H1 (cell line): Measurements from ENCODE around the gene APOL4. TPM values are rescaled to one million over a fixed set of nuclear protein-coding genes. Genes with fewer than 3 reads are reported as not detected.

ENCODE experiments used
- CTCF ChIA-PET: fragments of 300-600 bp; sonication (Branson Sonifier 250); formaldehyde crosslinking; loops from one replicate; lab custom pipeline; 2021; ENCODE audit not compliant: partially characterized antibody; lab: Charles Lee
- POLR2A ChIA-PET: fragments of 300-600 bp; sonication (Branson Sonifier 250); formaldehyde crosslinking; loops from one replicate; lab custom pipeline; 2021; ENCODE audit warnings: inconsistent platforms; ENCODE audit not compliant: partially characterized antibody; lab: Charles Lee
- DNase-seq, 2 experiments: peaks; one replicate each; pipeline versions ENCODE4 v3.0.0 to v3.0.0-alpha.2; 2010 to 2022; ENCODE audit warnings: low spot score in 2 of 2, low read depth in 1 of 2, mixed read lengths in 1 of 2
- FAIRE-seq: peaks from 2 replicates; lab custom pipeline; 2011; peaks lifted over from hg19 to GRCh38; lab: Jason Lieb, UNC
- H2AFZ ChIP-seq: 2 replicates; pipeline ENCODE4 v1.8.1; 2012; ENCODE audit warnings: low read length, inconsistent platforms
- H2AK5ac ChIP-seq: 2 replicates; pipeline ENCODE4 v1.6.1; 2013; ENCODE audit warnings: low read depth, low read length
- H2BK120ac ChIP-seq: replicated peaks from 2 replicates; pipeline ENCODE3; 2013; ENCODE audit warnings: low read depth, low read length, inconsistent platforms
- H2BK12ac ChIP-seq: 2 replicates; pipeline ENCODE4 v1.6.1; 2013; ENCODE audit warnings: low read depth, low read length
- H2BK15ac ChIP-seq: 2 replicates; pipeline ENCODE4 v1.6.1; 2013; ENCODE audit warnings: low read length
- H2BK20ac ChIP-seq: 2 replicates; pipeline ENCODE4 v1.6.1; 2013; ENCODE audit warnings: low read length
- H2BK5ac ChIP-seq: 2 replicates; pipeline ENCODE4 v1.6.1; 2013; ENCODE audit warnings: low read depth, low read length
- H3K14ac ChIP-seq: 2 replicates; pipeline ENCODE4 v1.6.1; 2013; ENCODE audit warnings: inconsistent platforms; ENCODE audit not compliant: insufficient read length
- H3K18ac ChIP-seq: 2 replicates; pipeline ENCODE4 v1.6.1; 2013; ENCODE audit warnings: low read length; ENCODE audit errors: extremely low read depth
- H3K23ac ChIP-seq: 2 replicates; pipeline ENCODE4 v1.6.1; 2013; ENCODE audit warnings: inconsistent platforms; ENCODE audit not compliant: insufficient read length
- H3K23me2 ChIP-seq: 2 replicates; pipeline ENCODE4 v1.6.1; 2013; ENCODE audit warnings: low read depth, low read length
- H3K27ac ChIP-seq: 2 replicates; pipeline ENCODE4 v1.6.1; 2011; ENCODE audit warnings: low read depth, low read length, inconsistent platforms
- H3K27me3 ChIP-seq, 4 experiments: replicated peaks in 1 of 4; 1 replicate in 1 of 4; 2 replicates in 3 of 4; pipeline versions ENCODE4 v1.6.1 to v1.8.1; 2011 to 2013; ENCODE audit warnings: low read length in 3 of 4, mild to moderate bottlenecking in 3 of 4, inconsistent platforms in 2 of 4, mixed read lengths in 2 of 4, moderate library complexity in 1 of 4; ENCODE audit not compliant: control insufficient read depth in 3 of 4, insufficient read depth in 3 of 4; ENCODE audit errors: extremely low read depth in 1 of 4
- H3K36me3 ChIP-seq, 4 experiments: 2 replicates each; pipeline versions ENCODE4 v1.6.1 to v1.8.1; 2011 to 2013; ENCODE audit warnings: mild to moderate bottlenecking in 4 of 4, low read length in 3 of 4, moderate library complexity in 2 of 4, control low read depth in 1 of 4, inconsistent platforms in 1 of 4; ENCODE audit not compliant: insufficient read depth in 4 of 4, control insufficient read depth in 2 of 4
- H3K4ac ChIP-seq: replicated peaks from 2 replicates; pipeline ENCODE3; 2013; ENCODE audit warnings: low read length, low read depth, mixed read lengths, inconsistent platforms; ENCODE audit not compliant: insufficient read length
- H3K4me1 ChIP-seq, 4 experiments: replicated peaks in 1 of 4; 1 replicate in 1 of 4; 2 replicates in 3 of 4; pipeline versions ENCODE4 v1.6.1 to v1.8.1; 2011 to 2013; ENCODE audit warnings: low read length in 3 of 4, inconsistent platforms in 2 of 4, mixed read lengths in 1 of 4; ENCODE audit not compliant: insufficient read depth in 4 of 4, control insufficient read depth in 3 of 4
- H3K4me2 ChIP-seq, 2 experiments: 2 replicates each; pipeline versions ENCODE4 v1.6.1 to v1.8.1; 2011 to 2013; ENCODE audit warnings: low read depth in 2 of 2, low read length in 2 of 2, control low read depth in 1 of 2, inconsistent platforms in 1 of 2, mild to moderate bottlenecking in 1 of 2; ENCODE audit not compliant: insufficient read depth in 1 of 2
- H3K4me3 ChIP-seq, 4 experiments: fragments of 200-600, 300-600 bp in 1 of 4; sonication (generic), shearing (Covaris generic), sonication (Bioruptor Twin) in 1 of 4; 2 replicates each; pipeline versions ENCODE4 v1.5.1 to v1.8.1; 2011 to 2016; ENCODE audit warnings: low read length in 4 of 4, low read depth in 3 of 4, control low read depth in 2 of 4, inconsistent platforms in 2 of 4, mild to moderate bottlenecking in 2 of 4, mixed read lengths in 1 of 4, moderate library complexity in 1 of 4; ENCODE audit not compliant: insufficient read depth in 2 of 4; ENCODE audit errors: extremely low read depth in 1 of 4
- H3K56ac ChIP-seq: replicated peaks from 2 replicates; pipeline ENCODE3; 2013; ENCODE audit warnings: low read depth, mild to moderate bottlenecking, mixed read lengths, low read length, inconsistent platforms; ENCODE audit not compliant: insufficient read length
- H3K79me1 ChIP-seq: 2 replicates; pipeline ENCODE4 v1.6.1; 2013; ENCODE audit warnings: low read depth, low read length, control low read depth
- H3K79me2 ChIP-seq, 2 experiments: 2 replicates each; pipeline versions ENCODE4 v1.6.1 to v1.8.1; 2012 to 2013; ENCODE audit warnings: low read length in 2 of 2, mild to moderate bottlenecking in 2 of 2, inconsistent platforms in 1 of 2; ENCODE audit not compliant: insufficient read depth in 2 of 2, control insufficient read depth in 1 of 2
- H3K9ac ChIP-seq, 4 experiments: replicated peaks in 1 of 4; 1 replicate in 1 of 4; 2 replicates in 3 of 4; pipeline versions ENCODE4 v1.6.1 to v1.8.1; 2011 to 2013; ENCODE audit warnings: low read depth in 3 of 4, low read length in 3 of 4, control low read depth in 2 of 4, mild to moderate bottlenecking in 2 of 4, moderate library complexity in 2 of 4, inconsistent platforms in 1 of 4; ENCODE audit errors: extremely low read depth in 1 of 4
- H3K9me3 ChIP-seq, 2 experiments: 2 replicates each; pipeline versions ENCODE4 v1.6.1 to v1.8.1; 2012 to 2013; ENCODE audit warnings: mild to moderate bottlenecking in 2 of 2, moderate library complexity in 2 of 2, control low read depth in 1 of 2, inconsistent platforms in 1 of 2, low read depth in 1 of 2, low read length in 1 of 2, mixed read lengths in 1 of 2; ENCODE audit not compliant: insufficient read depth in 2 of 2
- H4K20me1 ChIP-seq, 2 experiments: replicated peaks in 1 of 2; 2 replicates each; pipeline versions ENCODE3 to v1.8.1; 2011 to 2013; ENCODE audit warnings: inconsistent platforms in 2 of 2, low read length in 2 of 2, mild to moderate bottlenecking in 1 of 2; ENCODE audit not compliant: insufficient read depth in 2 of 2, control insufficient read depth in 1 of 2
- H4K5ac ChIP-seq: 2 replicates; pipeline ENCODE4 v1.6.1; 2013; ENCODE audit warnings: low read length, low read depth, mixed read lengths, inconsistent platforms; ENCODE audit not compliant: insufficient read length
- H4K8ac ChIP-seq: 2 replicates; pipeline ENCODE4 v1.8.0; 2013; ENCODE audit warnings: mild to moderate bottlenecking, moderate library complexity, low read length, inconsistent platforms; ENCODE audit not compliant: insufficient read depth; ENCODE audit errors: extremely low read depth
- H4K91ac ChIP-seq: replicated peaks from 2 replicates; pipeline ENCODE3; 2013; ENCODE audit warnings: low read length, mixed read lengths, inconsistent platforms; ENCODE audit not compliant: insufficient read length
- CEBPB ChIP-seq: IDR thresholded peaks from 2 replicates; pipeline ENCODE4 v1.6.1; 2012; ENCODE audit warnings: low read depth, low read length
- EP300 ChIP-seq, 2 experiments: IDR thresholded peaks; 1 replicate in 1 of 2; 2 replicates in 1 of 2; pipeline ENCODE4 v1.6.1; 2011 to 2012; ENCODE audit warnings: low read depth in 2 of 2, low read length in 2 of 2, mild to moderate bottlenecking in 2 of 2, borderline replicate concordance in 1 of 2, inconsistent platforms in 1 of 2, moderate library complexity in 1 of 2
- EZH2 ChIP-seq: fragments of 200-600 bp; sonication (generic); IDR thresholded peaks from 2 replicates; pipeline ENCODE4 v1.7.1; 2012; ENCODE audit warnings: low read depth, mild to moderate bottlenecking, moderate library complexity, low read length, inconsistent platforms; ENCODE audit not compliant: severe bottlenecking
- RBBP5 ChIP-seq: IDR thresholded peaks from 2 replicates; pipeline ENCODE4 v1.7.1; 2012; ENCODE audit warnings: low read depth, mild to moderate bottlenecking, inconsistent platforms, low read length, moderate library complexity, borderline replicate concordance
- RNF2 ChIP-seq: fragments of 200-900, 300-1000 bp; sonication (generic); IDR thresholded peaks from 2 replicates; pipeline ENCODE4 v1.7.1; 2016; ENCODE audit warnings: borderline replicate concordance, low read depth, mild to moderate bottlenecking, antibody characterized with exemption, low read length; ENCODE audit not compliant: poor library complexity, severe bottlenecking; ENCODE audit errors: missing control alignments
- SUZ12 ChIP-seq: fragments of 200-600 bp; sonication (generic); IDR thresholded peaks from 2 replicates; pipeline ENCODE4 v1.6.1; 2012; ENCODE audit warnings: mild to moderate bottlenecking, inconsistent platforms, low read length, moderate library complexity, mixed read lengths
- TBP ChIP-seq: IDR thresholded peaks from 2 replicates; pipeline ENCODE4 v1.6.1; 2011; ENCODE audit warnings: low read depth, low read length, improper control_type of control experiment
- YY1 ChIP-seq: IDR thresholded peaks from 2 replicates; pipeline ENCODE4 v1.6.1; 2011; ENCODE audit warnings: low read depth, mild to moderate bottlenecking, low read length
- WGBS, 2 experiments: shearing (Covaris generic) in 1 of 2; methylation state at CpG; one replicate each; pipeline versions ENCODE4 v1.1.6 to v1.1.7; 2013 to 2015; ENCODE audit warnings: low lambda C conversion rate in 2 of 2, mixed read lengths in 2 of 2, inconsistent platforms in 1 of 2, low coverage in 1 of 2, missing lambda C conversion rate in 1 of 2; ENCODE audit not compliant: insufficient replicate concordance in 2 of 2, insufficient coverage in 1 of 2, insufficient read length in 1 of 2; ENCODE audit errors: extremely low coverage in 1 of 2, missing lambda C conversion rate in 1 of 2; 5-methylcytosine and 5-hydroxymethylcytosine counted together
- polyA plus RNA-seq, 7 experiments: library from polyadenylated mRNA; depleted of rRNA in 3 of 7; stranded (reverse) in 5 of 7; unstranded in 2 of 7; fragments of >200 nt in 5 of 7; fragments of 200-250 nt in 2 of 7; gene quantifications; 1 replicate in 5 of 7; 2 replicates in 1 of 7; 4 replicates in 1 of 7; pipeline versions ENCODE4 v1.2.1 to v1.2.3, GENCODE V29; 2011 to 2013; ENCODE audit warnings: missing spikeins in 2 of 7, mixed read lengths in 2 of 7
- total RNA-seq: library from RNA; stranded (reverse); fragmentation: NEBNext Ultra II Directional; extraction: Animal tissue kit (Norgen Biotek cat#: 25700); gene quantifications from 2 replicates; pipeline ENCODE4 v1.2.1, GENCODE V29; 2021
- TF ChIP-seq, protein P1 (sequence below): IDR thresholded peaks from 2 replicates; pipeline ENCODE4 v1.6.1; 2012; ENCODE audit warnings: low read length, inconsistent platforms
- TF ChIP-seq, protein P2 (sequence below): IDR thresholded peaks from 2 replicates; pipeline ENCODE4 v1.6.1; 2012; ENCODE audit warnings: inconsistent platforms

Gene APOL4
- total and polyA plus RNA-seq, 2 of the 8 experiments (the other 6 are each of a cell fraction or from before 2014, with no cell fraction given), result 0.02 TPM; not detected in 1

DNA sequence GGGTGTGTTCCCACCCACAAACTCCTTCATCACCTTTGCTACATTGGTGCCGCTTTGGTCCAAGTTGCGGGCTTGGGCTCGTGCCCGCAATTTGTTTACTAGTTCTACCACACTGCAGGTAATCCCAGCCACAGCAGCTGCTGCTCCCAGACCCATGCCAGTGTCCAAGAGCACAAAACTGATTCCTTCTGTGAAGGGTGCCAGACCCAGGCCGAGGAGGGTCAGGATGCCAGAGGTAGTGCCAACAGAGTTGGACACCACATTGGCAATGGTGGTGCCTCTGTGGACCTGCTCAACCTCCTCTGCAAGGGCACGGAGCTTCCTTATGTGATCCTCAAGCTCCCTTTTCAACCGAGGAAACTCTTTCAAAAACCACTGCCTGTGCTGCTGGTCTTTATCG lies 26.2 kb upstream of the APOL4 start:
- Histone ChIP-seq H4K8ac (no peak overlapping the region), H3K27ac (no peak overlapping the region), H4K20me1 (no peaks in the 10 kb centered on the region), H3K4ac (no peak overlapping the region), H3K4me2 (no peak overlapping the region), H2AFZ (no peak overlapping the region), H3K4me1 (peaks cover 0 to 3% (median 0%) of the 10 kb centered on the region in 4 experiments; a peak in 1 of 7 replicates), H2BK15ac (no peak overlapping the region), H3K18ac (no peak overlapping the region), H3K56ac (no peak overlapping the region), H3K27me3 (no peaks in the 10 kb centered on the region), H3K79me1 (no peaks in the 10 kb centered on the region), H3K23ac (no peak overlapping the region), H3K14ac (no peak overlapping the region), H3K36me3 (peaks cover 0 to 3% (median 0%) of the 10 kb centered on the region in 4 experiments; a peak in 3 of 8 replicates), H2BK5ac (no peak overlapping the region), H3K79me2 (no peaks in the 10 kb centered on the region), H2BK12ac (no peak overlapping the region), H2BK120ac (no peak overlapping the region), H2AK5ac (no peak overlapping the region), H3K9ac (no peak overlapping the region; a peak in 1 of 7 replicates), H2BK20ac (no peak overlapping the region), H4K91ac (peak overlapping the region; percentile 17), H4K5ac (no peak overlapping the region), H3K4me3 (no peak overlapping the region), H3K23me2 (no peaks in the 10 kb centered on the region), H3K9me3 (no peaks in the 10 kb centered on the region)
- 86% methylated on average over 7 of the region's 8 CpGs; no CpG with 5 or more reads in 1 of the 2 experiments for WGBS, 2 experiments
- CTCF ChIA-PET, result interaction anchor here (0.9 to 2.8 kb wide), 9 partner anchors 11 to 259 kb away, joined by 3 to 25 read pairs (median 3); partner anchors contain the start of gene APOL2
- FAIRE-seq, result no peak
- no peak for DNase-seq
- POLR2A ChIA-PET, result interaction anchor here (1.1 to 1.5 kb wide), 3 partner anchors 11 to 50 kb away, joined by 3 to 5 read pairs (median 3); no protein-coding TSS in a partner anchor
- TF ChIP-seq, protein P1, sequence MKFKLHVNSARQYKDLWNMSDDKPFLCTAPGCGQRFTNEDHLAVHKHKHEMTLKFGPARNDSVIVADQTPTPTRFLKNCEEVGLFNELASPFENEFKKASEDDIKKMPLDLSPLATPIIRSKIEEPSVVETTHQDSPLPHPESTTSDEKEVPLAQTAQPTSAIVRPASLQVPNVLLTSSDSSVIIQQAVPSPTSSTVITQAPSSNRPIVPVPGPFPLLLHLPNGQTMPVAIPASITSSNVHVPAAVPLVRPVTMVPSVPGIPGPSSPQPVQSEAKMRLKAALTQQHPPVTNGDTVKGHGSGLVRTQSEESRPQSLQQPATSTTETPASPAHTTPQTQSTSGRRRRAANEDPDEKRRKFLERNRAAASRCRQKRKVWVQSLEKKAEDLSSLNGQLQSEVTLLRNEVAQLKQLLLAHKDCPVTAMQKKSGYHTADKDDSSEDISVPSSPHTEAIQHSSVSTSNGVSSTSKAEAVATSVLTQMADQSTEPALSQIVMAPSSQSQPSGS, result no peak
- no peak for TF ChIP-seq SUZ12
- no peak for TF ChIP-seq EZH2
- no peak for TF ChIP-seq RNF2
- no peak for TF ChIP-seq YY1
- TF ChIP-seq, protein P2, sequence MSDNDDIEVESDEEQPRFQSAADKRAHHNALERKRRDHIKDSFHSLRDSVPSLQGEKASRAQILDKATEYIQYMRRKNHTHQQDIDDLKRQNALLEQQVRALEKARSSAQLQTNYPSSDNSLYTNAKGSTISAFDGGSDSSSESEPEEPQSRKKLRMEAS, result no peak
- no peak for TF ChIP-seq TBP
- no peak for TF ChIP-seq CEBPB
- TF ChIP-seq RBBP5, result no peak
- no peak for TF ChIP-seq EP300 (IDR thresholded peaks at IDR 0.05; ENCODE audit: borderline replicate concordance in 1 of 2, low read depth in 2 of 2, low read length in 2 of 2)
